Breast epithelium (tissue), 3 donors: ENCODE data around the gene PPP6R1.

Source experiments
- CTCF ChIP-seq, 3 donors: fragments of 450-650 bp; IDR thresholded peaks; one replicate each; pipeline ENCODE4 v1.5.1; 2016 to 2017; ENCODE audit warnings: antibody characterized with exemption in 3 of 3, mild to moderate bottlenecking in 3 of 3, moderate library complexity in 3 of 3
- POLR2A ChIP-seq: fragments of 450-650 bp; IDR thresholded peaks from one replicate; pipeline ENCODE4 v1.6.1; 2016; ENCODE audit warnings: antibody characterized with exemption, mild to moderate bottlenecking, moderate library complexity
- POLR2AphosphoS5 ChIP-seq, 3 donors: sonication (generic); formaldehyde crosslinking; IDR thresholded peaks; one replicate each; pipeline ENCODE4 v1.6.1; 2017; ENCODE audit warnings: antibody characterized with exemption in 3 of 3

GRCh38 chr19:55300886-55301458 lies 42.2 kb upstream of the PPP6R1 start:
- TF ChIP-seq CTCF (IDR thresholded peaks at IDR 0.05), result no peak
- no peak for TF ChIP-seq POLR2A
- TF ChIP-seq POLR2AphosphoS5 (IDR thresholded peaks at IDR 0.05), result no peak
